Activated naive CD4-positive, alpha-beta T cell treated with anti-CD3 and anti-CD28 coated beads, Interleukin-2, amount 50 U/mL, for 72 hours (primary cell): ENCODE results near the gene GPR108. TPM values are rescaled to one million over a fixed set of nuclear protein-coding genes. Genes with fewer than 3 reads are reported as not detected.
A peak's percentile ranks its signal among the peaks of the same experiment; 100 is the strongest.
"Not testable (repeated sequence)": the region's sequence is repeated elsewhere in the genome, so short reads cannot be mapped to it uniquely, and the experiment has no call there.

Experiments used
- ATAC-seq, 2 donors: fragments of 150-1000 bp; cut with Tn5 transposase; 2 replicates each; pipeline ENCODE4 v1.10.0; 2021; ENCODE audit warnings: mild to moderate bottlenecking in 2 of 2, moderate library complexity in 2 of 2
- DNase-seq, 2 donors: peaks; one replicate each; pipeline ENCODE4 v3.0.0; 2021 to 2022; ENCODE audit warnings: low spot score in 2 of 2
- H3K27ac Mint-ChIP-seq, 2 donors: one replicate each; pipeline ENCODE4 v1.8.0; 2022; ENCODE audit warnings: mild to moderate bottlenecking in 2 of 2, mixed read lengths in 2 of 2
- H3K36me3 Mint-ChIP-seq, 2 donors: one replicate each; pipeline ENCODE4 v1.8.0; 2022; ENCODE audit warnings: mixed read lengths in 2 of 2
- H3K9me3 Mint-ChIP-seq, 2 donors: one replicate each; pipeline ENCODE4 v1.8.0; 2022; ENCODE audit warnings: mixed read lengths in 2 of 2
- total RNA-seq, 2 donors: library from RNA; stranded (reverse); gene quantifications; one replicate each; pipeline ENCODE4 v1.2.3, GENCODE V29; 2022

The GPR108 gene
- total RNA-seq, 2 donors from 2014 or later: 45.4 to 91.8 TPM

- no peak overlapping the region for H3K27ac Mint-ChIP-seq
- DNase-seq (no peak), ATAC-seq (no peak)
- H3K9me3 Mint-ChIP-seq: no peaks in the 10 kb centered on the region
- H3K36me3 Mint-ChIP-seq: no peaks in the 10 kb centered on the region
Measured at GRCh38 chr19:6709549-6709948, 27.8 kb downstream of the GPR108 start.

- H3K9me3 Mint-ChIP-seq, ATAC-seq, DNase-seq, H3K27ac Mint-ChIP-seq, H3K36me3 Mint-ChIP-seq: not testable (repeated sequence)
Measured at GRCh38 chr19:6708913-6709312, 28.5 kb downstream of the GPR108 start.

- ATAC-seq (no peak), DNase-seq (no peak)
- H3K36me3 Mint-ChIP-seq: no peaks in the 10 kb centered on the region
- peak overlapping the region in 1 of 2 donors; percentile 46 for H3K27ac Mint-ChIP-seq
- no peaks in the 10 kb centered on the region for H3K9me3 Mint-ChIP-seq
Measured at GRCh38 chr19:6708346-6708745, 29.0 kb downstream of the GPR108 start.

GRCh38 chr19:6707658-6708018 is 29.7 kb downstream of the GPR108 start:
- no peaks in the 10 kb centered on the region for H3K36me3 Mint-ChIP-seq
- no peak for ATAC-seq
- no peaks in the 10 kb centered on the region for H3K9me3 Mint-ChIP-seq
- no peak for DNase-seq
- H3K27ac Mint-ChIP-seq: no peak overlapping the region

- H3K27ac Mint-ChIP-seq: no peak overlapping the region
- DNase-seq (no peak), ATAC-seq (no peak)
- no peaks in the 10 kb centered on the region for H3K9me3 Mint-ChIP-seq
- H3K36me3 Mint-ChIP-seq: no peaks in the 10 kb centered on the region
Measured at GRCh38 chr19:6707011-6707657, 30.2 kb downstream of the GPR108 start.

GRCh38 chr19:6706633-6706958 is 30.8 kb downstream of the GPR108 start:
- ATAC-seq (no peak), DNase-seq (no peak)
- H3K9me3 Mint-ChIP-seq: no peaks in the 10 kb centered on the region
- H3K36me3 Mint-ChIP-seq: no peaks in the 10 kb centered on the region
- H3K27ac Mint-ChIP-seq: no peak overlapping the region

- H3K36me3 Mint-ChIP-seq: no peaks in the 10 kb centered on the region
- ATAC-seq: no peak
- H3K9me3 Mint-ChIP-seq: no peaks in the 10 kb centered on the region
- DNase-seq: no peak
- H3K27ac Mint-ChIP-seq: no peak overlapping the region
Measured at GRCh38 chr19:6705931-6706632, 31.3 kb downstream of the GPR108 start.

GRCh38 chr19:6700586-6701316 is 36.6 kb downstream of the GPR108 start:
- Mint-ChIP-seq H3K27ac (no peak overlapping the region), H3K9me3 (no peaks in the 10 kb centered on the region), H3K36me3 (no peaks in the 10 kb centered on the region)
- DNase-seq (no peak), ATAC-seq (no peak)

- no peak overlapping the region for H3K27ac Mint-ChIP-seq
- DNase-seq (no peak), ATAC-seq (no peak)
- no peaks in the 10 kb centered on the region for H3K9me3 Mint-ChIP-seq
- no peaks in the 10 kb centered on the region for H3K36me3 Mint-ChIP-seq
Measured at GRCh38 chr19:6699935-6700334, 37.4 kb downstream of the GPR108 start.

- Mint-ChIP-seq H3K9me3 (no peaks in the 10 kb centered on the region), H3K36me3 (no peaks in the 10 kb centered on the region), H3K27ac (no peak overlapping the region)
- no peak for DNase-seq
- ATAC-seq: peak in 1 of 2 donors; percentile 56
Measured at GRCh38 chr19:6697291-6697690, 40.1 kb downstream of the GPR108 start.

- DNase-seq (no peak), ATAC-seq (no peak)
- Mint-ChIP-seq H3K27ac (no peak overlapping the region), H3K36me3 (no peaks in the 10 kb centered on the region), H3K9me3 (no peaks in the 10 kb centered on the region)
Measured at GRCh38 chr19:6696239-6696820, 41.0 kb downstream of the GPR108 start.

GRCh38 chr19:6694147-6694815 is 43.1 kb downstream of the GPR108 start:
- H3K36me3 Mint-ChIP-seq: no peaks in the 10 kb centered on the region

GRCh38 chr19:6693681-6694080 is 43.7 kb downstream of the GPR108 start:
- DNase-seq (no peak), ATAC-seq (peak in 1 of 2 donors; percentile 35)
- Mint-ChIP-seq H3K9me3 (peaks cover 2 to 3% of the 10 kb centered on the region in 2 donors), H3K36me3 (no peaks in the 10 kb centered on the region), H3K27ac (no peak overlapping the region)

More at GRCh38 chr19:6694147-6694815, 43.1 kb downstream of the GPR108 start:
- DNase-seq (no peak), ATAC-seq (peak in 1 of 2 donors; percentile 37)
- H3K9me3 Mint-ChIP-seq: no peaks in the 10 kb centered on the region
- no peak overlapping the region for H3K27ac Mint-ChIP-seq

- no peak for DNase-seq
- peaks cover 4 to 5% of the 10 kb centered on the region in 2 donors for H3K9me3 Mint-ChIP-seq
- H3K27ac Mint-ChIP-seq: no peak overlapping the region
- no peak for ATAC-seq
- H3K36me3 Mint-ChIP-seq: no peaks in the 10 kb centered on the region
Measured at GRCh38 chr19:6693056-6693471, 44.3 kb downstream of the GPR108 start.

GRCh38 chr19:6692027-6692426 is 45.4 kb downstream of the GPR108 start:
- Mint-ChIP-seq H3K36me3 (no peaks in the 10 kb centered on the region), H3K27ac (no peak overlapping the region), H3K9me3 (peaks cover 4 to 5% of the 10 kb centered on the region in 2 donors)
- ATAC-seq: no peak
- no peak for DNase-seq

GRCh38 chr19:6691342-6691741 is 46.0 kb downstream of the GPR108 start:
- H3K36me3 Mint-ChIP-seq: no peaks in the 10 kb centered on the region
- H3K27ac Mint-ChIP-seq: no peak overlapping the region

More at GRCh38 chr19:6691342-6691741, 46.0 kb downstream of the GPR108 start:
- DNase-seq (no peak), ATAC-seq (no peak)
- peaks cover 4 to 5% of the 10 kb centered on the region in 2 donors for H3K9me3 Mint-ChIP-seq
